Activated T-helper 17 cell treated with anti-CD3 and anti-CD28 coated beads, Interleukin-2, amount 50 U/mL, for 72 hours (primary cell): ENCODE results near the gene CHMP5. TPM values are rescaled to one million over a fixed set of nuclear protein-coding genes. Genes with fewer than 3 reads are reported as not detected.
"Not testable (repeated sequence)": the region's sequence is repeated elsewhere in the genome, so short reads cannot be mapped to it uniquely, and the experiment has no call there.

Experiments
- ATAC-seq: fragments of 150-1000 bp; cut with Tn5 transposase; replicated peaks from 2 replicates; pipeline ENCODE4 v1.10.0; 2021; ENCODE audit warnings: mild to moderate bottlenecking, moderate library complexity
- H3K27ac Mint-ChIP-seq: one replicate; pipeline ENCODE4 v1.8.0; 2022; ENCODE audit warnings: mixed read lengths
- H3K27me3 Mint-ChIP-seq: one replicate; pipeline ENCODE4 v1.8.0; 2022; ENCODE audit warnings: mixed read lengths
- H3K36me3 Mint-ChIP-seq: one replicate; pipeline ENCODE4 v1.8.0; 2022; ENCODE audit warnings: low read depth, mild to moderate bottlenecking, mixed read lengths
- H3K4me1 Mint-ChIP-seq: one replicate; pipeline ENCODE4 v1.8.0; 2022; ENCODE audit warnings: mixed read lengths
- H3K4me3 Mint-ChIP-seq: one replicate; pipeline ENCODE4 v1.8.0; 2022; ENCODE audit warnings: mild to moderate bottlenecking, mixed read lengths
- H3K9me3 Mint-ChIP-seq: one replicate; pipeline ENCODE4 v1.8.0; 2022; ENCODE audit warnings: mixed read lengths
- total RNA-seq, 2 donors: library from RNA; stranded (reverse); gene quantifications; one replicate each; pipeline ENCODE4 v1.2.3, GENCODE V29; 2022

CHMP5 gene
- total RNA-seq, 2 donors from 2014 or later, result 54.7 to 70.0 TPM

- no peak for ATAC-seq
- Mint-ChIP-seq H3K9me3 (no peaks in the 10 kb centered on the region), H3K27me3 (no peaks in the 10 kb centered on the region), H3K4me3 (no peak overlapping the region), H3K36me3 (no peaks in the 10 kb centered on the region), H3K4me1 (peaks cover 30% of the 10 kb centered on the region), H3K27ac (peak overlapping the region; percentile 21)
Measured at GRCh38 chr9:33300546-33300945, 35.7 kb downstream of the CHMP5 start.

- peak; percentile 25 for ATAC-seq
- no peaks in the 10 kb centered on the region for H3K36me3 Mint-ChIP-seq
Measured at GRCh38 chr9:33304362-33304761, 39.5 kb downstream of the CHMP5 start.

GRCh38 chr9:33306037-33306436 lies 41.2 kb downstream of the CHMP5 start:
- no peaks in the 10 kb centered on the region for H3K9me3 Mint-ChIP-seq
- H3K27ac Mint-ChIP-seq, result no peak overlapping the region
- H3K36me3 Mint-ChIP-seq, result no peaks in the 10 kb centered on the region
- peaks cover 1% of the 10 kb centered on the region for H3K4me1 Mint-ChIP-seq
- H3K4me3 Mint-ChIP-seq, result no peak overlapping the region
- H3K27me3 Mint-ChIP-seq, result no peaks in the 10 kb centered on the region
- peak; percentile 92 for ATAC-seq

More at GRCh38 chr9:33304362-33304761, 39.5 kb downstream of the CHMP5 start:
- Mint-ChIP-seq H3K4me3 (no peak overlapping the region), H3K27ac (no peak overlapping the region), H3K9me3 (no peaks in the 10 kb centered on the region), H3K27me3 (no peaks in the 10 kb centered on the region), H3K4me1 (no peaks in the 10 kb centered on the region)

GRCh38 chr9:33307067-33307466 lies 42.2 kb downstream of the CHMP5 start:
- H3K27me3 Mint-ChIP-seq, result no peaks in the 10 kb centered on the region
- H3K36me3 Mint-ChIP-seq, result no peaks in the 10 kb centered on the region
- no peak for ATAC-seq
- H3K27ac Mint-ChIP-seq, result no peak overlapping the region
- H3K9me3 Mint-ChIP-seq, result no peaks in the 10 kb centered on the region
- peaks cover 10% of the 10 kb centered on the region for H3K4me1 Mint-ChIP-seq
- no peak overlapping the region for H3K4me3 Mint-ChIP-seq

GRCh38 chr9:33309903-33310302 lies 45.1 kb downstream of the CHMP5 start:
- no peaks in the 10 kb centered on the region for H3K36me3 Mint-ChIP-seq
- H3K27ac Mint-ChIP-seq, result peak overlapping the region; percentile 89
- no peak for ATAC-seq
- H3K9me3 Mint-ChIP-seq, result no peaks in the 10 kb centered on the region
- peak overlapping the region; percentile 56 for H3K4me3 Mint-ChIP-seq
- peaks cover 13% of the 10 kb centered on the region for H3K4me1 Mint-ChIP-seq
- H3K27me3 Mint-ChIP-seq, result no peaks in the 10 kb centered on the region

- peak overlapping the region; percentile 89 for H3K27ac Mint-ChIP-seq
- no peaks in the 10 kb centered on the region for H3K9me3 Mint-ChIP-seq
- no peaks in the 10 kb centered on the region for H3K27me3 Mint-ChIP-seq
- ATAC-seq, result no peak
- peak overlapping the region; percentile 56 for H3K4me3 Mint-ChIP-seq
- peaks cover 13% of the 10 kb centered on the region for H3K4me1 Mint-ChIP-seq
- no peaks in the 10 kb centered on the region for H3K36me3 Mint-ChIP-seq
Measured at GRCh38 chr9:33310748-33311147, 45.9 kb downstream of the CHMP5 start.

- Mint-ChIP-seq H3K27ac (peak overlapping the region; percentile 89), H3K4me3 (peak overlapping the region; percentile 56), H3K4me1 (peaks cover 13% of the 10 kb centered on the region), H3K9me3 (no peaks in the 10 kb centered on the region), H3K27me3 (no peaks in the 10 kb centered on the region), H3K36me3 (no peaks in the 10 kb centered on the region)
- ATAC-seq, result peak; percentile 97
Measured at GRCh38 chr9:33311953-33312352, 47.1 kb downstream of the CHMP5 start.

GRCh38 chr9:33315371-33315770 lies 50.5 kb downstream of the CHMP5 start:
- no peak for ATAC-seq
- Mint-ChIP-seq H3K27me3 (no peaks in the 10 kb centered on the region), H3K27ac (peak overlapping the region; percentile 13)

GRCh38 chr9:33317136-33317535 lies 52.3 kb downstream of the CHMP5 start:
- not testable (repeated sequence) for H3K9me3 Mint-ChIP-seq, H3K27me3 Mint-ChIP-seq, H3K36me3 Mint-ChIP-seq, ATAC-seq, H3K4me3 Mint-ChIP-seq
- peak overlapping the region; percentile 50 for H3K27ac Mint-ChIP-seq
- H3K4me1 Mint-ChIP-seq, result peaks cover 14% of the 10 kb centered on the region

More at GRCh38 chr9:33315371-33315770, 50.5 kb downstream of the CHMP5 start:
- no peaks in the 10 kb centered on the region for H3K36me3 Mint-ChIP-seq
- peaks cover 16% of the 10 kb centered on the region for H3K4me1 Mint-ChIP-seq
- H3K9me3 Mint-ChIP-seq, result no peaks in the 10 kb centered on the region
- H3K4me3 Mint-ChIP-seq, result no peak overlapping the region

- Mint-ChIP-seq H3K9me3 (no peaks in the 10 kb centered on the region), H3K27ac (no peak overlapping the region), H3K27me3 (no peaks in the 10 kb centered on the region), H3K4me3 (no peak overlapping the region), H3K36me3 (no peaks in the 10 kb centered on the region), H3K4me1 (peaks cover 20% of the 10 kb centered on the region)
- ATAC-seq, result no peak
Measured at GRCh38 chr9:33318225-33318624, 53.4 kb downstream of the CHMP5 start.

GRCh38 chr9:33318781-33319180 lies 53.9 kb downstream of the CHMP5 start:
- peaks cover 2% of the 10 kb centered on the region for H3K36me3 Mint-ChIP-seq
- H3K9me3 Mint-ChIP-seq, result no peaks in the 10 kb centered on the region
- H3K27ac Mint-ChIP-seq, result no peak overlapping the region
- no peak for ATAC-seq
- peaks cover 20% of the 10 kb centered on the region for H3K4me1 Mint-ChIP-seq
- H3K4me3 Mint-ChIP-seq, result no peak overlapping the region
- no peaks in the 10 kb centered on the region for H3K27me3 Mint-ChIP-seq

GRCh38 chr9:33320230-33320567 lies 55.4 kb downstream of the CHMP5 start:
- no peaks in the 10 kb centered on the region for H3K27me3 Mint-ChIP-seq
- ATAC-seq, result no peak
- peak overlapping the region; percentile 40 for H3K4me3 Mint-ChIP-seq
- peaks cover 16% of the 10 kb centered on the region for H3K36me3 Mint-ChIP-seq
- peaks cover 20% of the 10 kb centered on the region for H3K4me1 Mint-ChIP-seq
- peak overlapping the region; percentile 81 for H3K27ac Mint-ChIP-seq
- H3K9me3 Mint-ChIP-seq, result no peaks in the 10 kb centered on the region

GRCh38 chr9:33320568-33321261 lies 55.9 kb downstream of the CHMP5 start:
- no peaks in the 10 kb centered on the region for H3K27me3 Mint-ChIP-seq
- peaks cover 20% of the 10 kb centered on the region for H3K4me1 Mint-ChIP-seq
- H3K36me3 Mint-ChIP-seq, result peaks cover 21% of the 10 kb centered on the region
- peak; percentile 90 for ATAC-seq
- peak overlapping the region; percentile 81 for H3K27ac Mint-ChIP-seq
- H3K4me3 Mint-ChIP-seq, result peak overlapping the region; percentile 40
- no peaks in the 10 kb centered on the region for H3K9me3 Mint-ChIP-seq

- ATAC-seq, result no peak
- Mint-ChIP-seq H3K4me1 (no peaks in the 10 kb centered on the region), H3K27ac (no peak overlapping the region), H3K27me3 (no peaks in the 10 kb centered on the region), H3K36me3 (peaks cover 98% of the 10 kb centered on the region), H3K9me3 (no peaks in the 10 kb centered on the region), H3K4me3 (no peak overlapping the region)
Measured at GRCh38 chr9:33329117-33329563, 64.3 kb downstream of the CHMP5 start.

GRCh38 chr9:33329979-33330378 lies 65.1 kb downstream of the CHMP5 start:
- Mint-ChIP-seq H3K9me3 (no peaks in the 10 kb centered on the region), H3K36me3 (peaks cover 98% of the 10 kb centered on the region)

More at GRCh38 chr9:33329979-33330378, 65.1 kb downstream of the CHMP5 start:
- ATAC-seq, result no peak
- Mint-ChIP-seq H3K4me3 (no peak overlapping the region), H3K4me1 (no peaks in the 10 kb centered on the region), H3K27me3 (no peaks in the 10 kb centered on the region), H3K27ac (peak overlapping the region; percentile 43)
